Karpas-422 (cell line): ENCODE results near the gene CLDN14. TPM values are rescaled to one million over a fixed set of nuclear protein-coding genes. Genes with fewer than 3 reads are reported as not detected.

Experiments
- DNase-seq: peaks from one replicate; pipeline ENCODE4 v3.0.0-alpha.2; 2015
- H2AFZ ChIP-seq: fragments of 200-600 bp; sonication (generic); 2 replicates; pipeline ENCODE4 v1.6.1; 2014; ENCODE audit warnings: antibody characterized with exemption, low read length, mixed read lengths
- H3K27ac ChIP-seq: fragments of 200-600 bp; sonication (generic); 2 replicates; pipeline ENCODE4 v1.5.1; 2014; ENCODE audit warnings: mild to moderate bottlenecking, low read length, moderate library complexity
- H3K27me3 ChIP-seq: fragments of 200-600 bp; sonication (generic); 2 replicates; pipeline ENCODE4 v1.6.1; 2014; ENCODE audit warnings: low read length, mixed read lengths
- H3K36me3 ChIP-seq: fragments of 200-600 bp; sonication (generic); 2 replicates; pipeline ENCODE4 v1.6.1; 2014; ENCODE audit warnings: low read length, mixed read lengths; ENCODE audit not compliant: insufficient read depth
- H3K4me1 ChIP-seq: fragments of 200-600 bp; sonication (generic); 2 replicates; pipeline ENCODE4 v1.6.1; 2014; ENCODE audit warnings: mild to moderate bottlenecking, low read length, mixed read lengths
- H3K4me2 ChIP-seq: fragments of 200-600 bp; sonication (generic); 2 replicates; pipeline ENCODE4 v1.6.1; 2014; ENCODE audit warnings: low read length, low read depth, mild to moderate bottlenecking; ENCODE audit not compliant: poor library complexity, severe bottlenecking
- H3K4me3 ChIP-seq: fragments of 200-600 bp; sonication (generic); 2 replicates; pipeline ENCODE4 v1.5.1; 2014; ENCODE audit warnings: mild to moderate bottlenecking, antibody characterized with exemption, low read length, mixed read lengths
- H3K79me2 ChIP-seq: fragments of 200-600 bp; sonication (generic); 2 replicates; pipeline ENCODE4 v1.6.1; 2014; ENCODE audit warnings: mild to moderate bottlenecking, low read length, mixed read lengths
- H3K9ac ChIP-seq: fragments of 200-600 bp; sonication (generic); 2 replicates; pipeline ENCODE4 v1.6.0; 2014; ENCODE audit warnings: low read length
- H3K9me2 ChIP-seq: fragments of 200-600 bp; sonication (generic), shearing (Covaris generic); replicated peaks from 2 replicates; pipeline ENCODE4 v1.6.0; 2014; ENCODE audit warnings: mild to moderate bottlenecking, low read length, moderate library complexity; ENCODE audit not compliant: insufficient read depth
- H3K9me3 ChIP-seq: fragments of 300-700, 200-600 bp; sonication (generic); 2 replicates; pipeline ENCODE4 v1.6.1; 2014; ENCODE audit warnings: low read length, mixed read lengths
- H4K20me1 ChIP-seq: fragments of 200-600 bp; sonication (generic); 2 replicates; pipeline ENCODE4 v1.6.1; 2014; ENCODE audit warnings: mild to moderate bottlenecking, antibody characterized with exemption, low read length, low read depth; ENCODE audit not compliant: insufficient read depth
- total RNA-seq: library from RNA; depleted of rRNA; stranded (reverse); fragments of >200 nt; shearing (Covaris generic); gene quantifications from 2 replicates; pipeline ENCODE4 v1.2.3, GENCODE V29; 2014; ENCODE audit warnings: low replicate concordance

Gene CLDN14
- total RNA-seq, 1 experiment from 2014 or later, result not detected

DNA sequence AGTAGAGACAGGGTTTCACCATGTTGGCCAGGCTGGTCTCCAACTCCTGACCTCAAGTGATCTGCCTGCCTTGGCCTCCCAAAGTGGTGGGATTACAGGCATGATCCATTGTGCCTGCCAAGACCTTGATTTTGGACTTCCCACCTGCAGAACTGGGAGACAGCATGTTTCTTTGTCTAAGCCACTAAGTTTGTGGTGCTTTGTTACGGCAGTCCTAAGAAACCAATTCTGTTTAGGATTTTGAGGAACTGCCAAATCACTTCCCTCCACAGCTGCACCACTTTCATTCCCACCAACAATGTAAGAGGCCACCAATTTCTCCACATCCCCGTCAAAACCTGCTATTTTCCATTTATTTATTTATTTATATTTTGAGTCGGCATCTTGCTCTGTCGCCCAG is 48.7 kb downstream of the CLDN14 start:
- H4K20me1 ChIP-seq, result no peaks in the 10 kb centered on the region
- no peak overlapping the region for H3K4me2 ChIP-seq
- H3K9me3 ChIP-seq, result no peaks in the 10 kb centered on the region
- H3K4me3 ChIP-seq, result no peak overlapping the region
- no peak for DNase-seq
- no peaks in the 10 kb centered on the region for H3K79me2 ChIP-seq
- H3K36me3 ChIP-seq, result no peaks in the 10 kb centered on the region
- H2AFZ ChIP-seq, result no peak overlapping the region
- no peak overlapping the region for H3K27ac ChIP-seq
- 0 out of 2 replicates have a peak, but pooled peaks cover 3% of the 10 kb centered on the region for H3K27me3 ChIP-seq
- H3K9me2 ChIP-seq, result no peaks in the 10 kb centered on the region
- no peaks in the 10 kb centered on the region for H3K4me1 ChIP-seq
- no peak overlapping the region for H3K9ac ChIP-seq

DNA sequence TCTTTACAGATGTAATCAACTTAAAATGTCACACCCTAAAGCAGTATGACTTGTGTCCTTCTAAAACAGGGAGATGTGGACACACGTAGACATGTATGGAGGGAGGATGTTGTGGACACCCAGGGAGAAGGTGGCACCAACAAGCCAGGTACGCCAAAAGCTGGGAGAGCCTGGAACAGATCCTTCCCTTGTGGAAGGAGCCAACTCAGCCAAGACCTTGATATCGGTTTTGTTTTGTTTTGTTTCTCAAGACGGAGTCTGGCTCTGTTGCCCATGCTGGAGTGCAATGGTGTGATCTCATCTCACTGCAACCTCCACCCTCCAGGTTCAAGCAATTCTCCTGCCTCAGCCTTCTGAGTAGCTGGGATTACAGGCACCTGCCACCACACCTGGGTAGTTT is 49.1 kb downstream of the CLDN14 start:
- no peak overlapping the region for H3K4me3 ChIP-seq
- H3K9me2 ChIP-seq, result no peaks in the 10 kb centered on the region
- H3K27me3 ChIP-seq, result 0 out of 2 replicates have a peak, but pooled peaks cover 3% of the 10 kb centered on the region
- H3K27ac ChIP-seq, result no peak overlapping the region
- DNase-seq, result no peak
- H4K20me1 ChIP-seq, result no peaks in the 10 kb centered on the region
- no peak overlapping the region for H2AFZ ChIP-seq
- H3K9ac ChIP-seq, result no peak overlapping the region
- H3K4me2 ChIP-seq, result no peak overlapping the region
- H3K4me1 ChIP-seq, result no peaks in the 10 kb centered on the region
- no peaks in the 10 kb centered on the region for H3K9me3 ChIP-seq
- no peaks in the 10 kb centered on the region for H3K79me2 ChIP-seq
- no peaks in the 10 kb centered on the region for H3K36me3 ChIP-seq

DNA sequence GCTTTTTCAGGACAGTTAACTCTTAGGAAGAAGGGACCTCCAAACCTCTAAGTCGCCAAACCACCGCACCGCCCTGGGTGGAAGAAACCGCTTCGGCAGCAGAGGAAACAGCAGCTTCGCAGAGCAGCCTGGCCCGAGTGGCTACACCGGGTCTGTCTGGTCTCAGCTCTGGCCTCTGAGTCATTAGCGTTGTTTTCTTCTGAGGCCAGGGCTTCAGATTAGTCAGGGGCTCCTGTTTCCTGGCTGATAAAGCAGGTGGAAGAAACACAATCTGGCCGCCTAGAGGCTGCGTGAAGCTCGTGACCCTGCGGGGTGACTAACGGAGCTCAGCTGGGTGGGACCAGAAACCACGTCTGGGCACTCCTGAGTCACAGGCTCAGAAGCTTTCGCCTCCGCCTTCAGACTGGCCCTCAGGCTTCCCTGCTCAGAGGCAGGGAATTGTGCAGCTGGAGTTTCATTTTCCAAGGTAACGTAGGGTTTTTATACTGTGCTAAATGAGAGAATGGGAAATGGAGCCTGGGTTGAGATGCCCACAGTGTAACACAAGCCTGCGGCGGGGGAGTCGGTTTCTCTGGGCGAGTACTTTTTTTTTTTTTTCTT is 49.9 kb downstream of the CLDN14 start:
- no peaks in the 10 kb centered on the region for H3K9me2 ChIP-seq
- no peaks in the 10 kb centered on the region for H3K36me3 ChIP-seq
- no peak overlapping the region for H2AFZ ChIP-seq
- H3K27ac ChIP-seq, result no peak overlapping the region
- no peaks in the 10 kb centered on the region for H3K9me3 ChIP-seq
- H3K27me3 ChIP-seq, result 0 out of 2 replicates have a peak, but pooled peaks cover 3% of the 10 kb centered on the region
- H3K4me3 ChIP-seq, result no peak overlapping the region
- no peak for DNase-seq
- no peaks in the 10 kb centered on the region for H4K20me1 ChIP-seq
- no peak overlapping the region for H3K9ac ChIP-seq
- H3K79me2 ChIP-seq, result no peaks in the 10 kb centered on the region
- H3K4me2 ChIP-seq, result no peak overlapping the region
- H3K4me1 ChIP-seq, result no peaks in the 10 kb centered on the region

DNA sequence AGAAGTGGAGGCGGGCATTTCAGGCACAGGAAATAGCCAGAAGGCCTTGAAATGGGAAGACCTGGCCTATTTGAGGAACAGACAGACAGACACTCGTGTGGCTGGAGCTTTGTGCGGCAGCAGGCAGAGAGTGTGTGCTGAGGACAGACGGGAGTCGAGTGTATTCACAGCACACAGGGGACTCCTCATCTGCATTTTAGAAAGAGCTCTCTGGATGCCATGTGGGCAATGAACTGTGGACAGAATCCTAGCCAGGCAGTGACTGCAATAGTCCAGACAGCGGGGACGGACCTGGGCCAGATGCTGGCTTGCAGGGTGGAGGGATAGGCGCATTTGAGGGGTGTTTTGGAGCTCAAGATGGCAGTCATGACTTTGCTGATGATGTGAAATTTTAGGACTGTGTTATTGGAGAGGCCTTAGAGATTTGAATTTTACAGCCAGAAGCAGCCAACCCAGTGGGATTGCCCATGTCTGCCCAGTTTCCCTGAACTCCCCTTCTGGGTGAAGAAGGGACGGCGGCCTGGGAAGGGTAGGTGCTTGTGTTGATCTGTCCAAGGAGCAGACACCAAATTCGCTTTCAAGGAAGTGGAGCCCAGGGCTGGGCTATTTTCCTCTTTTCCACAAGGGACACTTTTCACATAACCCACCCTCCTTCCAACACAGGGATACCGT is 51.0 kb downstream of the CLDN14 start:
- H2AFZ ChIP-seq, result no peak overlapping the region
- H3K4me2 ChIP-seq, result no peak overlapping the region
- H3K9ac ChIP-seq, result no peak overlapping the region

DNA sequence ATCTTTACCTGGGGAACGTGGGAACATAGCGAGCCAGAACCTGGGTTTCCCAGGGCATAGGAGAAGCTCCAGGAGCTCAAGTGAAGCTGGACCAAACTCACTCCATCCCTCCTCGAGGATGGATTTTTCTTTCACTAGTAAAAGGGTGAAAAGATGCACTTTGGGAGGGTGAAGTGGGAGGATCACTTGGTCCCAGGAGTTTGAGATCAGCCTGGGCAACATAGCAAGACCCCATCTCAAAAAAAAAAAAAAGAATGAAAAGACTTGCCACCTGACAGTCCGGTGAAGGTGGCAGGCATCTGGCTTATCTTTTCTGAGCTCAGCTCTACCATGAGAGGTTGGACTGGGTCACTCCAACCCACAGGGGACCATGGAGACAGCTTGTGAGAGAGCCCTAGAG is 52.4 kb downstream of the CLDN14 start:
- no peak for DNase-seq
- Histone ChIP-seq H3K4me2 (no peak overlapping the region), H3K27ac (no peak overlapping the region), H3K4me1 (no peaks in the 10 kb centered on the region), H3K9me3 (no peaks in the 10 kb centered on the region), H3K27me3 (0 out of 2 replicates have a peak, but pooled peaks cover under 1% of the 10 kb centered on the region), H3K9me2 (no peaks in the 10 kb centered on the region), H3K4me3 (no peak overlapping the region), H2AFZ (no peak overlapping the region), H3K36me3 (no peaks in the 10 kb centered on the region), H4K20me1 (no peaks in the 10 kb centered on the region), H3K79me2 (no peaks in the 10 kb centered on the region), H3K9ac (no peak overlapping the region)

More for the DNA sequence above, 51.0 kb downstream of the CLDN14 start:
- H3K4me3 ChIP-seq, result no peak overlapping the region
- H3K27me3 ChIP-seq, result 0 out of 2 replicates have a peak, but pooled peaks cover 3% of the 10 kb centered on the region
- no peaks in the 10 kb centered on the region for H3K9me3 ChIP-seq
- no peak for DNase-seq
- no peaks in the 10 kb centered on the region for H3K9me2 ChIP-seq
- no peak overlapping the region for H3K27ac ChIP-seq
- no peaks in the 10 kb centered on the region for H4K20me1 ChIP-seq
- H3K4me1 ChIP-seq, result no peaks in the 10 kb centered on the region
- H3K79me2 ChIP-seq, result no peaks in the 10 kb centered on the region
- no peaks in the 10 kb centered on the region for H3K36me3 ChIP-seq

DNA sequence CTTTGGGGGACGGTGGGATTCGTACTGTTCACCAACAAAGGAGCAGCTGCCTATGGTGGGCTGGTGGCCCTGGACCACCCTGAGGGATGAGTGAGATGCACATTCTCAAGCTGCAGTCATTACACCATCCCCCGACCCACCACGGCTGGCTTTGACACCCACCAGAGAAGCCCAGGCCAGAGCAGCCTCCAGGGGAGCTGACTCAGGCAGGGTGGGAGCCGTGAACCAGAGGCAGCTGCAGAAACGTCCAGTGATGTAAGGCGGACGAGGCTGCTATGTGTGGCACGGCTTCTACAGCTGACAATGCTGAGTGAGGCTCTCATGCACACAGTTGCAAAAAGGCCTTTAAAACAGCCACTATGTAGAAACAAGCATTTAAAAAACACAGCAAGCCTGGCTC is 54.6 kb downstream of the CLDN14 start:
- Histone ChIP-seq H3K4me3 (no peak overlapping the region), H3K36me3 (no peaks in the 10 kb centered on the region), H3K9me2 (no peaks in the 10 kb centered on the region), H3K9me3 (no peaks in the 10 kb centered on the region), H4K20me1 (no peaks in the 10 kb centered on the region), H3K79me2 (no peaks in the 10 kb centered on the region), H3K27me3 (no peaks in the 10 kb centered on the region), H3K4me1 (no peaks in the 10 kb centered on the region), H3K4me2 (no peak overlapping the region), H3K27ac (no peak overlapping the region), H2AFZ (no peak overlapping the region), H3K9ac (no peak overlapping the region)
- no peak for DNase-seq

DNA sequence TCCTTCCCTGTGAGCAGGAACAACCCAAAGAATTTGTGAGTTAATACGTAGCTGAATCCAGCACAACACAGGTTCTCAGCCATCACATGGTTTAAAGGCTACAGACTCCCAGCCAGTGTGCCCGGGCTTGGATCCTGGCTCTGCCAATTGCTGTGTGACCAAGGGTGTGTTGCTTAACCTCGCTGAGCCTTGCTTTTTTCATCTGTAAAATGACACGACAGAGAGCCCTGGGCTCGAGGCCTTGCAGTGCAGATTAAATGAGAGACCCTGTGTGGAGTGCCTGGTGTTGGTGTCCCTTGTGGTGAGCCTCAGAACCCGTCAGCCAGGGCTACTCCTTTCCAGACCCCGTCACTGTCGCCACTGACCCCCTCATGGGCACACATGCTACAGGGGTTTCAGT is 55.3 kb downstream of the CLDN14 start:
- H3K4me2 ChIP-seq, result no peak overlapping the region
- no peak overlapping the region for H2AFZ ChIP-seq
- H3K27me3 ChIP-seq, result no peaks in the 10 kb centered on the region
- no peak overlapping the region for H3K9ac ChIP-seq
- no peak overlapping the region for H3K4me3 ChIP-seq
- no peaks in the 10 kb centered on the region for H3K79me2 ChIP-seq
- no peaks in the 10 kb centered on the region for H3K36me3 ChIP-seq
- H3K9me2 ChIP-seq, result no peaks in the 10 kb centered on the region
- no peaks in the 10 kb centered on the region for H4K20me1 ChIP-seq
- H3K27ac ChIP-seq, result no peak overlapping the region
- no peaks in the 10 kb centered on the region for H3K9me3 ChIP-seq
- H3K4me1 ChIP-seq, result no peaks in the 10 kb centered on the region
- DNase-seq, result no peak

DNA sequence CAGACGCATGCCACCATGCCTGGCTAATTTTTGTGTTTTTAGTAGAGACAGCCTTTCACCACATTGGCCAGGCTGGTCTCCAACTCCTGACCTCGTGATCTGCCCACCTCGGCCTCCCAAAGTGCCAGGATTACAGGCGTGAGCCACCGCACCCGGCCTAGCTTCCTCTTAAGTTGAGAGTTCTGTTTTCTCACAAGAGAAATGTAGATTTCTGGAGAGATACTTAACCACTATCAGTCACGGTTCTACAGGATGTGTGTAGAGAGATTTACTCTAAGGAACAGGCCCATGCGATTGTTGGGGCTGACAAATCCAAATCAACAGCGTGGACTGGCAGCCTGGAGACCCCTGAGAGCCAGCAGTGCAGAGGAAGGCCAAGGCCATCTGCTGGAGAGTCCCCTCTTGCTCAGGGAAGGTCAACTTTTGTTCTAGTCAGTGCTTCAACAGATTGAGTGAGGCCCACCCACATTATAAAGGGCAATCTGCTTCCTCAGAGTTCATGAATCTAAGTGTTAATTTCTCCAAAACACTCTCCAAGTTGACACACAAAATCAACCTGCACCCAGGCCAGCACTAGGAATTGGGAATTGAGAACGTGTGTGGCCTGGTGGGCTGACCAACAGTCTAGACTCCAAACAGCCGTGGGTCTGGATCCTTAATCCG is 56.0 kb downstream of the CLDN14 start:
- DNase-seq, result no peak
- no peaks in the 10 kb centered on the region for H4K20me1 ChIP-seq
- H3K9me3 ChIP-seq, result no peaks in the 10 kb centered on the region
- no peaks in the 10 kb centered on the region for H3K79me2 ChIP-seq
- no peak overlapping the region for H3K4me3 ChIP-seq
- no peaks in the 10 kb centered on the region for H3K27me3 ChIP-seq
- no peak overlapping the region for H3K4me2 ChIP-seq
- no peaks in the 10 kb centered on the region for H3K36me3 ChIP-seq
- H3K4me1 ChIP-seq, result no peaks in the 10 kb centered on the region
- no peak overlapping the region for H3K9ac ChIP-seq
- no peaks in the 10 kb centered on the region for H3K9me2 ChIP-seq
- no peak overlapping the region for H2AFZ ChIP-seq
- H3K27ac ChIP-seq, result no peak overlapping the region
